KMS-11 (cell line): ENCODE measurements around the gene SNCB.

ENCODE experiments used
- H2AFZ ChIP-seq: fragments of 200-600 bp; sonication (generic); 2 replicates; pipeline ENCODE4 v1.6.1; 2016; ENCODE audit warnings: antibody characterized with exemption, mixed run types, low read depth
- H3K27ac ChIP-seq: fragments of 200-600 bp; sonication (generic); 2 replicates; pipeline ENCODE4 v1.6.1; 2016; ENCODE audit warnings: mild to moderate bottlenecking, mixed run types
- H3K27me3 ChIP-seq: fragments of 200-600 bp; sonication (generic); 2 replicates; pipeline ENCODE4 v1.6.1; 2017; ENCODE audit warnings: mild to moderate bottlenecking, low read depth, mixed run types, moderate library complexity; ENCODE audit not compliant: insufficient read depth
- H3K36me3 ChIP-seq: fragments of 200-600 bp; sonication (generic); 2 replicates; pipeline ENCODE4 v1.6.1; 2017; ENCODE audit warnings: mild to moderate bottlenecking, mixed run types; ENCODE audit not compliant: insufficient read depth
- H3K4me1 ChIP-seq: fragments of 200-600 bp; sonication (generic); 2 replicates; pipeline ENCODE4 v1.6.1; 2016; ENCODE audit warnings: mild to moderate bottlenecking, low read depth, mixed run types; ENCODE audit not compliant: poor library complexity, severe bottlenecking
- H3K4me2 ChIP-seq: fragments of 200-600 bp; sonication (generic); 2 replicates; pipeline ENCODE4 v1.7.0; 2016; ENCODE audit warnings: mild to moderate bottlenecking, mixed run types
- H3K4me3 ChIP-seq: fragments of 200-600 bp; sonication (generic); IDR thresholded peaks from 2 replicates; pipeline ENCODE4 v1.6.1; 2017; ENCODE audit warnings: low read depth, low read length, mixed read lengths; ENCODE audit not compliant: insufficient read depth
- H3K79me2 ChIP-seq: fragments of 200-600 bp; sonication (generic); 2 replicates; pipeline ENCODE4 v1.6.1; 2016; ENCODE audit warnings: low read depth, mixed run types; ENCODE audit not compliant: insufficient read depth
- H3K9ac ChIP-seq: fragments of 200-600 bp; sonication (generic); 2 replicates; pipeline ENCODE4 v1.6.1; 2016; ENCODE audit warnings: mild to moderate bottlenecking, mixed run types
- H4K20me1 ChIP-seq: fragments of 200-600 bp; sonication (generic); 2 replicates; pipeline ENCODE4 v1.6.1; 2016; ENCODE audit warnings: mild to moderate bottlenecking, mixed run types; ENCODE audit not compliant: insufficient read depth
- CTCF ChIP-seq: fragments of 200-600 bp; sonication (generic); conservative IDR thresholded peaks from 2 replicates; pipeline ENCODE4 v1.6.1; 2017; ENCODE audit warnings: low read depth, mild to moderate bottlenecking, antibody characterized with exemption, low read length, moderate library complexity, mixed read lengths

The SNCB gene

GRCh38 chr5:176656467-176656990 lies 26.2 kb upstream of the SNCB start:
- H3K4me1 ChIP-seq: peaks cover 28% of the 10 kb centered on the region
- H3K27ac ChIP-seq: no peak overlapping the region
- no peaks in the 10 kb centered on the region for H3K27me3 ChIP-seq
- H3K4me3 ChIP-seq: no peak overlapping the region
- H2AFZ ChIP-seq: no peak overlapping the region
- no peak for TF ChIP-seq CTCF
- H3K4me2 ChIP-seq: no peak overlapping the region
- no peak overlapping the region for H3K9ac ChIP-seq
- no peaks in the 10 kb centered on the region for H3K36me3 ChIP-seq
- H4K20me1 ChIP-seq: no peaks in the 10 kb centered on the region
- no peaks in the 10 kb centered on the region for H3K79me2 ChIP-seq

GRCh38 chr5:176654856-176655255 lies 24.5 kb upstream of the SNCB start:
- Histone ChIP-seq H3K9ac (no peak overlapping the region), H4K20me1 (no peaks in the 10 kb centered on the region), H3K27me3 (no peaks in the 10 kb centered on the region), H3K4me2 (no peak overlapping the region), H3K4me3 (no peak overlapping the region), H3K36me3 (no peaks in the 10 kb centered on the region), H3K27ac (no peak overlapping the region), H2AFZ (no peak overlapping the region), H3K79me2 (no peaks in the 10 kb centered on the region), H3K4me1 (peaks cover 15% of the 10 kb centered on the region)
- TF ChIP-seq CTCF: no peak

GRCh38 chr5:176653401-176654385 lies 23.4 kb upstream of the SNCB start:
- H4K20me1 ChIP-seq: no peaks in the 10 kb centered on the region

GRCh38 chr5:176652136-176652535 lies 21.8 kb upstream of the SNCB start:
- no peak overlapping the region for H3K4me2 ChIP-seq
- H3K27ac ChIP-seq: no peak overlapping the region
- H3K36me3 ChIP-seq: no peaks in the 10 kb centered on the region
- H2AFZ ChIP-seq: no peak overlapping the region
- H3K9ac ChIP-seq: no peak overlapping the region
- H3K79me2 ChIP-seq: no peaks in the 10 kb centered on the region
- H3K4me1 ChIP-seq: peaks cover 11% of the 10 kb centered on the region
- no peaks in the 10 kb centered on the region for H3K27me3 ChIP-seq
- no peaks in the 10 kb centered on the region for H4K20me1 ChIP-seq
- no peak for TF ChIP-seq CTCF
- no peak overlapping the region for H3K4me3 ChIP-seq

More at GRCh38 chr5:176653401-176654385, 23.4 kb upstream of the SNCB start:
- no peak for TF ChIP-seq CTCF
- Histone ChIP-seq H2AFZ (no peak overlapping the region), H3K4me1 (peaks cover 11% of the 10 kb centered on the region), H3K36me3 (no peaks in the 10 kb centered on the region), H3K4me3 (no peak overlapping the region), H3K4me2 (no peak overlapping the region), H3K79me2 (no peaks in the 10 kb centered on the region), H3K27ac (no peak overlapping the region), H3K27me3 (no peaks in the 10 kb centered on the region), H3K9ac (no peak overlapping the region)
